Subcutaneous adipose tissue (tissue), 4 donors: ENCODE results near the gene FOXL3. TPM values are rescaled to one million over a fixed set of nuclear protein-coding genes. Genes with fewer than 3 reads are reported as not detected.

Experiments used
- total RNA-seq, 4 donors: library from RNA; depleted of rRNA; stranded (reverse); fragments of >200 nt; gene quantifications; one replicate each; pipeline ENCODE4 v1.1.0, GENCODE V29; 2016
- TF ChIP-seq, protein P1 (sequence below): fragments of 450-650 bp; IDR thresholded peaks from one replicate; pipeline ENCODE4 v1.5.1; 2016; ENCODE audit warnings: low read depth, mild to moderate bottlenecking, control low read depth, antibody characterized with exemption, moderate library complexity

Gene FOXL3
- total RNA-seq, 4 donors from 2014 or later, result not detected

DNA sequence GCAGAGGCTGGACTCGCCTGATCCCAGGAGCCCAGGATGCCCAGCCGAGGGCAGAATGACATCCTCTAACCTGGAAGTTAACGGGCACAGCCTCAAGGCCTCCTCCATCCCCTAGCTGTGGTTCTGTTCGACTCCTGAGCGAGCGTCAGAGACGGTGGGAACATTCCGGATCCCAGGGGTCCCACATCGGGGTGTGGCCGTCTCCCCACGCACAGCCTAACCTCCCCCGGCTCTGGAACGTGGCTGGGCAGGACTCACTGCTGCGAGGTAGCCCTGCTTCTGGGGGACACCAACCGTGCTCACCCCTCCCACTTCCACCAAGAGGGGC lies 8.4 kb downstream of the FOXL3 start:
- TF ChIP-seq, protein P1, sequence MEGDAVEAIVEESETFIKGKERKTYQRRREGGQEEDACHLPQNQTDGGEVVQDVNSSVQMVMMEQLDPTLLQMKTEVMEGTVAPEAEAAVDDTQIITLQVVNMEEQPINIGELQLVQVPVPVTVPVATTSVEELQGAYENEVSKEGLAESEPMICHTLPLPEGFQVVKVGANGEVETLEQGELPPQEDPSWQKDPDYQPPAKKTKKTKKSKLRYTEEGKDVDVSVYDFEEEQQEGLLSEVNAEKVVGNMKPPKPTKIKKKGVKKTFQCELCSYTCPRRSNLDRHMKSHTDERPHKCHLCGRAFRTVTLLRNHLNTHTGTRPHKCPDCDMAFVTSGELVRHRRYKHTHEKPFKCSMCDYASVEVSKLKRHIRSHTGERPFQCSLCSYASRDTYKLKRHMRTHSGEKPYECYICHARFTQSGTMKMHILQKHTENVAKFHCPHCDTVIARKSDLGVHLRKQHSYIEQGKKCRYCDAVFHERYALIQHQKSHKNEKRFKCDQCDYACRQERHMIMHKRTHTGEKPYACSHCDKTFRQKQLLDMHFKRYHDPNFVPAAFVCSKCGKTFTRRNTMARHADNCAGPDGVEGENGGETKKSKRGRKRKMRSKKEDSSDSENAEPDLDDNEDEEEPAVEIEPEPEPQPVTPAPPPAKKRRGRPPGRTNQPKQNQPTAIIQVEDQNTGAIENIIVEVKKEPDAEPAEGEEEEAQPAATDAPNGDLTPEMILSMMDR, result no peak

DNA sequence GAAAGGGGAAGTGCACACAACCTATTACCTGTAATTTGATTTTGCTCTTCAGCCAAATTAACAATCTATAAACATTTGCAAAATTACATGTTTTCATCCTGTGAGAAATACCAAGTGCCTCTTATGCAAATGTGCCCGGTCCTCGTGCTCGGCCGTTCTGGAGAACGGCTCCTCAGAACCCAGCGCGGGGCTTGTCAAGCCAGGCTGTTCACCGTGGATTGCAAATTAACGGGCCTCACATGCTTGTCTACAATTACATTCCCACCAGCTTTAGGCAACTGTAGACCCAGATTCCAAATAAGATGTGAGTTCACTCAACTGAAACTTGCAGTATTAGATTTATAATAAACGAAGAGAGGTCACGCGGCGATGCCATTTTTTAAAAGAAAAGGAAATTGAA lies 8.8 kb downstream of the FOXL3 start:
- TF ChIP-seq, protein P1, result no peak

DNA sequence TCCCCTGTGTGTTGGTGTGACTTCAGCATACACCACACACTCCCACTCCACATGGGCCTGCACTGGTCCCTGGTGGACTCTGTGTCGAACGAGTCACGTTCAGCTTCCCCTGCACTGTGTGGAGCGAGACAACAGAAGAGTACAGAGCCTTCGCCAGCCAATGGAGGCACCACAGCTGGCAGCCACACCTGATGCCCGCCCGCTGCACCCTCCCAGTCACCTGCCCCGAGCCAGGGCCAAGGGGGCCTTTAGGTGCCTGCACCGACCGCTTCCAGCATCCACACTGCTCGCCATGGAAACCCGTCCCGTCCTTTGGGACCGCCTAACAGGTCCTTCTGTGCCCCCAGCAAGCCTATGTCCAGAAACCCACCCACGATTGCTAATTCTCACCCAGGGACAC lies 9.2 kb downstream of the FOXL3 start:
- TF ChIP-seq, protein P1, result no peak

DNA sequence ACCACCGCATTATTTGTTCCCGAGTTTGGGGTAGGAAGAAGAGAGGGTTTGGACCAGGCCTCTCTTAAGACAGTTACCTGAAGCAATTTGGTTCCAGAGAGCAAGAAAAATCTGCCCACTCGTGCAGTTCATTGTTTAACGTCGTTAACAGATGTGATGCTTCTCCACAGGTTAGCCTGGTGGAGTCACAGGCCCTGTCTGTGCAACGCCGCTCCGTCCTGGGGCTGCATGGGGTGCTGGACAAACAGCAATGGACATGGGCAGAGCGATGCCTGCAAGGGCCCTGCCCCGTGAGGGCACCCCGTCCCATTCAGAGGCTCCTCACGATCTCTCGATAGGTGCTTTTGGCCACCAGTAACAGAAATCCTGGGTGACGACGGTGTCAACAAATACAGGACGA lies 9.7 kb downstream of the FOXL3 start:
- TF ChIP-seq, protein P1, result no peak

DNA sequence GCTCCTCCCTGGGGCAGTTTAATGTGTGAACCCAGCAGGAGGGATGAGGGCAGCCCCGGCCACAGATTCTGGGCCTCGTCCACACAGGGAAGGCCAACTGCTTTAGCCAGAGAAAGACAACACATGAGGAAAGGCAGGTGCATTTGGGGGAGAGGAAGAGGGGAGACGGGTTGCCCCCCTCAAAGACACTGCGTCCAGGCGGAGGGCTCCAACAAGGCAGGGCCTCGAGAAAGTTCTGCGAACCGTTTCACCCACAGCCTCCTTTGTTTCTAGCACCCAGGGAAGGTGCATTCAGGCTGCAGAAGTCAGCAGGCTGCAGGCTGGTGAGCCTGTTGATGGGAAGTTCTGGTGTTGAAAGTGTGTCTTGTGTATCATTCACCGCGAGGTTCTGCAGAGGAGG lies 10.1 kb downstream of the FOXL3 start:
- TF ChIP-seq, protein P1, result no peak

DNA sequence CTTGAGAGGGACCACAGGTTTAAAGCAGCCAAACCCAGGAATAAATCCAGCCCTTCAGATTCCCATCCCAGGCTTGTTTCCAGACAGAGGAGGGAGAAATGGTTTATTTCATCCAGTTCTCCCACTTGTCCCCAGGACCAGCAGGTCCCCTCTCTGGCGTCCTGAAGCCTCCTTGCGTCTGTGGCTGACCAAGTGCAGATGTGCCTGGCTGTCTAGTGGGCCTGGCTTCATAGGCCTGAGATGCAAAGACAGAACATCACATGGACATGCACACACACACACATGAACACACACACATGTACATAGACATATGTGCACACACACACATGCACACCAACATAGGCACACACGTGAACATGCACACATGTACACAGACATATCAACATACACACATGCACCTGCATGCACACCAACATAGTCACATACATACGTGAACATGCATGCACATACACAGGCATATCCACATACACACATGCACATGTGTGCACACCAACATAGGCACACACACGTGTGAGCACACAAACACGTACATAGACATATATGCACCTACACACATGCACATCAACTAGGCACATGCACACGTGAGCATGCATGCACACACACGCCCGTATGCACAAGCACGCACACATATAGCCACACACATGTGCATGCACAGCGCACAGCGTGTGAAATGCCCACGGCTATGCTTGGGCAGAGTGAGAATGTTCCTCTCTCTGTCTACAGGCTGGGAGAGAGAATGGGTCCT lies 10.7 kb downstream of the FOXL3 start:
- TF ChIP-seq, protein P1, result no peak

DNA sequence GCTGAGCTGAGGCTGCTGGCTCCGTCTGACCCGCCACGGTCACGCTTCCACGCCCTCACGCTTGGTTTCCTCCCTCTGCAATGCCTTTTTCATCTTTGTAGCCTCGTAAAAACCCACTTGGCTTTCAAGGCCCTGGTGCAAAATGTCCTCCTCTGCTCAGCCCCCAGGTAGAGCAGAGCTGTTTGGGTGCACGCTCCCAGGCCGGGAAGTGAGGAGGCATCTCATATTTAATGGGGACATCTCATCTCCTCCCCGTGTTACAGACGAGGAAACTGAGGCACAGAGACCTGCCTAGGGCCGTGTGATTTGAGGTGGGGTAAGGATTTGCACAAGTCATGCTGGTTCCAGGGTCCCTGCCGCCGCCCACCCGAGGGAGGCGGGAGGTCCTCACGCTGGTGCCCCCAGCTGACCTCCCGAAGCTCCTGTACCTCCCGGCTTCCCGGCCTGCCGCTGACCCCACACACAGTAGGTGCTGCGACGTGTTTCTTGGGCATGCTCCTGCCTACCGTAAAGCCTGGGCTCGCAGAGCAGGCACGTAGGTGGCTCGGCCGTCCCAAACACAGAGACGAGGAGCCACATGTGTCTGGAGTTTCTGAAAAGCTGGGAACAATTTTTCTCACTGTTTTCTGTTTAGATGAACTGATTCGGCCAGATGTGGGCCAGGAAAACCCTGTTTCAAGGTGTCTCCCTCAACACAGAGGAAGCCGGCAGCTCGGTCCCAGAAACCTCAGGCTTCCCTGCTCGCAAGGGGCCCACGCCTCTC lies 11.5 kb downstream of the FOXL3 start:
- TF ChIP-seq, protein P1, result no peak
